ENCODE measurements around the gene GRM7.

DNA sequence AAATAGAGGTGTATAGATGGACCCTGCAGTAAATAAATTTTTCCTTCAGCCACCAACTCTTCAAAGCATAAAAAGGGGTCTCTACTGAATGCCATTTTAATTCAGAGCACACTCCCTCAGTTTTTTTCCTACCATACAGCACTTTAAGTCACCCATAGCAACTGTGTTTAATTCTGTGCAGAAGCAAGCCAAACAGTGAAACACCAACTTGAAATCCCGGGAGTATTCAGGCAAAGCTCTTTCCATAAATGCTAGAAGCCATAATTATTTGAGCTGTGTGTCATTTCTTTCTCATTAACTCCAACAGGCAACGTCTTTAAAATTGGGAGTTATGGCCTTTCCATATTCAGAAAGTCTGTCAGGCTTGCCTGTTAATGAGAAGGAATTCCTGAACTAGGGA, 562.1 kb downstream of the GRM7 start:
- TF ChIP-seq, protein P1, sequence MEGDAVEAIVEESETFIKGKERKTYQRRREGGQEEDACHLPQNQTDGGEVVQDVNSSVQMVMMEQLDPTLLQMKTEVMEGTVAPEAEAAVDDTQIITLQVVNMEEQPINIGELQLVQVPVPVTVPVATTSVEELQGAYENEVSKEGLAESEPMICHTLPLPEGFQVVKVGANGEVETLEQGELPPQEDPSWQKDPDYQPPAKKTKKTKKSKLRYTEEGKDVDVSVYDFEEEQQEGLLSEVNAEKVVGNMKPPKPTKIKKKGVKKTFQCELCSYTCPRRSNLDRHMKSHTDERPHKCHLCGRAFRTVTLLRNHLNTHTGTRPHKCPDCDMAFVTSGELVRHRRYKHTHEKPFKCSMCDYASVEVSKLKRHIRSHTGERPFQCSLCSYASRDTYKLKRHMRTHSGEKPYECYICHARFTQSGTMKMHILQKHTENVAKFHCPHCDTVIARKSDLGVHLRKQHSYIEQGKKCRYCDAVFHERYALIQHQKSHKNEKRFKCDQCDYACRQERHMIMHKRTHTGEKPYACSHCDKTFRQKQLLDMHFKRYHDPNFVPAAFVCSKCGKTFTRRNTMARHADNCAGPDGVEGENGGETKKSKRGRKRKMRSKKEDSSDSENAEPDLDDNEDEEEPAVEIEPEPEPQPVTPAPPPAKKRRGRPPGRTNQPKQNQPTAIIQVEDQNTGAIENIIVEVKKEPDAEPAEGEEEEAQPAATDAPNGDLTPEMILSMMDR (IDR thresholded peaks at IDR 0.05 in 8 of 11, conservative IDR thresholded peaks at IDR 0.05 in 3 of 11): no peak
- no peak for TF ChIP-seq POLR2A (IDR thresholded peaks at IDR 0.05)
